ENCODE measurements around the gene ZC3H7A. TPM values are rescaled to one million over a fixed set of nuclear protein-coding genes. Genes with fewer than 3 reads are reported as not detected.
"Not testable (repeated sequence)": the region's sequence is repeated elsewhere in the genome, so short reads cannot be mapped to it uniquely, and the experiment has no call there.

ZC3H7A gene
- total and polyA plus RNA-seq, 2 donors (not counting 1 experiment from before 2014, with no cell fraction given) = 48.9 to 52.8 TPM

GRCh38 chr16:11816123-11816522 lies 19.1 kb upstream of the ZC3H7A start:
- Histone ChIP-seq H3K79me2 (ENCODE audit: control insufficient read depth, insufficient read depth, low read length) (no peaks in the 10 kb centered on the region), H3K4me1 (ENCODE audit: control insufficient read depth, extremely low read depth, insufficient read depth, low read length) (no peaks in the 10 kb centered on the region), H3K27ac (ENCODE audit: insufficient read depth, low read length) (no peak overlapping the region), H4K20me1 (ENCODE audit: control insufficient read depth, extremely low read depth, insufficient read depth, low read length) (no peaks in the 10 kb centered on the region), H2AFZ (ENCODE audit: low read length) (no peak overlapping the region), H3K9ac (ENCODE audit: insufficient read depth, low read length) (no peak overlapping the region), H3K9me3 (ENCODE audit: control insufficient read depth, insufficient read depth, low read depth, low read length) (no peaks in the 10 kb centered on the region), H3K36me3 (ENCODE audit: control insufficient read depth, insufficient read depth, low read length) (no peaks in the 10 kb centered on the region), H3K4me3 (replicated peaks in 1 of 4; ENCODE audit: control extremely low read depth in 1 of 4, insufficient read depth in 1 of 4, low read depth in 3 of 4, low read length in 4 of 4) (no peak overlapping the region), H3K4me2 (ENCODE audit: extremely low read depth, insufficient read depth, low read length) (no peak overlapping the region), H3K27me3 (ENCODE audit: control insufficient read depth, insufficient read depth, low read length) (no peaks in the 10 kb centered on the region)
- DNase-seq (ENCODE audit: low read depth in 2 of 2) = no peak
- TF ChIP-seq EZH2 (IDR thresholded peaks at IDR 0.05; ENCODE audit: low read length, missing control alignments) (no peak), CTCF (conservative IDR thresholded peaks at IDR 0.05 in 1 of 2, IDR thresholded peaks at IDR 0.05 in 1 of 2; ENCODE audit: low read depth in 1 of 2, low read length in 2 of 2) (no peak)

DNA sequence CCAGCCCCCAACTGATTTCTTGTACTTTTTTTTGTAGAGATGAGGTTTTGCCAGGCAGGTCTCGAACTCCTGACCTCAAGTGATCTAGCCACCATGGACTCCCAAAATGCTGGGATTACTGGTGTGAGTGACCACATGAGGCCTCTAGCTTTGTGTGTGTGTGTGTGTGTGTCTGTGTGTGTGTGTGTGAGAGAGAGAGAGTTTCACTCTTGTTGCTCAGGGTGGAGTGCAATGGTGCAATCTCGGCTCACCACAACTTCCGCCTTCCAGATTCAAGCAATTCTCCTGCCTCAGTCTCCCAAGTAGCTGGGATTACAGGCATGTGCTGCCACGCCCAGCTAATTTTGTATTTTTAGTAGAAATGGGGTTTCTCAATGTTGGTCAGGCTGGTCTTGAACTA lies 17.7 kb upstream of the ZC3H7A start:
- H3K4me2 ChIP-seq (ENCODE audit: extremely low read depth, insufficient read depth, low read length); H4K20me1 ChIP-seq (ENCODE audit: control insufficient read depth, extremely low read depth, insufficient read depth, low read length); H3K9ac ChIP-seq (ENCODE audit: insufficient read depth, low read length); H3K79me2 ChIP-seq (ENCODE audit: control insufficient read depth, insufficient read depth, low read length); H3K4me1 ChIP-seq (ENCODE audit: control insufficient read depth, extremely low read depth, insufficient read depth, low read length); H3K27me3 ChIP-seq (ENCODE audit: control insufficient read depth, insufficient read depth, low read length); H3K36me3 ChIP-seq (ENCODE audit: control insufficient read depth, insufficient read depth, low read length); H3K4me3 ChIP-seq (replicated peaks in 1 of 4; ENCODE audit: control extremely low read depth in 1 of 4, insufficient read depth in 1 of 4, low read depth in 3 of 4, low read length in 4 of 4); H2AFZ ChIP-seq (ENCODE audit: low read length); H3K27ac ChIP-seq (ENCODE audit: insufficient read depth, low read length); DNase-seq (ENCODE audit: low read depth in 2 of 2); H3K9me3 ChIP-seq (ENCODE audit: control insufficient read depth, insufficient read depth, low read depth, low read length): not testable (repeated sequence)

- H4K20me1 ChIP-seq (ENCODE audit: control insufficient read depth, extremely low read depth, insufficient read depth, low read length) = no peaks in the 10 kb centered on the region
- TF ChIP-seq CTCF (conservative IDR thresholded peaks at IDR 0.05 in 1 of 2, IDR thresholded peaks at IDR 0.05 in 1 of 2; ENCODE audit: low read depth in 1 of 2, low read length in 2 of 2) (no peak), EZH2 (IDR thresholded peaks at IDR 0.05; ENCODE audit: low read length, missing control alignments) (no peak)
- H3K9me3 ChIP-seq (ENCODE audit: control insufficient read depth, insufficient read depth, low read depth, low read length) = no peaks in the 10 kb centered on the region
- no peak overlapping the region for H3K4me3 ChIP-seq (replicated peaks in 1 of 4; ENCODE audit: control extremely low read depth in 1 of 4, insufficient read depth in 1 of 4, low read depth in 3 of 4, low read length in 4 of 4)
- H3K27ac ChIP-seq (ENCODE audit: insufficient read depth, low read length) = no peak overlapping the region
- no peaks in the 10 kb centered on the region for H3K27me3 ChIP-seq (ENCODE audit: control insufficient read depth, insufficient read depth, low read length)
- no peaks in the 10 kb centered on the region for H3K79me2 ChIP-seq (ENCODE audit: control insufficient read depth, insufficient read depth, low read length)
- no peaks in the 10 kb centered on the region for H3K36me3 ChIP-seq (ENCODE audit: control insufficient read depth, insufficient read depth, low read length)
- H3K4me2 ChIP-seq (ENCODE audit: extremely low read depth, insufficient read depth, low read length) = peak overlapping the region; percentile 13
- DNase-seq (ENCODE audit: low read depth in 2 of 2) = peak in 1 of 2 donors; percentile 86
- no peak overlapping the region for H2AFZ ChIP-seq (ENCODE audit: low read length)
- H3K4me1 ChIP-seq (ENCODE audit: control insufficient read depth, extremely low read depth, insufficient read depth, low read length) = no peaks in the 10 kb centered on the region
- no peak overlapping the region for H3K9ac ChIP-seq (ENCODE audit: insufficient read depth, low read length)
Measured at GRCh38 chr16:11806721-11807120, 9.7 kb upstream of the ZC3H7A start.
